GM12878 (cell line): ENCODE data around the gene GDI2. TPM values are rescaled to one million over a fixed set of nuclear protein-coding genes. Genes with fewer than 3 reads are reported as not detected.

Experiments used
- ATAC-seq: fragments of 200-7000 bp; cut with Tn5 transposase; 3 replicates; pipeline ENCODE4 v1.9.1; 2020; ENCODE audit warnings: mild to moderate bottlenecking, moderate library complexity
- BruUV-seq: library from RNA; stranded (reverse); fragments of 400-500 nt; replicated peaks from 2 replicates; lab custom pipeline; 2021; lab: Mats Ljungman, UMichigan
- CTCF ChIA-PET: fragments of 300-600 bp; sonication (Branson Sonifier 250); formaldehyde crosslinking; extraction: SDS; loops from one replicate; lab custom pipeline; 2021; ENCODE audit warnings: inconsistent platforms; lab: Yijun Ruan, JAX
- POLR2A ChIA-PET: fragments of 350-600 bp; formaldehyde crosslinking; extraction: SDS; loops from one replicate; lab custom pipeline; 2021; ENCODE audit warnings: inconsistent platforms; lab: Charles Lee
- RAD21 ChIA-PET: fragments of 300-600 bp; sonication (Branson Sonifier 250); formaldehyde crosslinking; loops from one replicate; lab custom pipeline; 2023; ENCODE audit warnings: antibody characterized with exemption; ENCODE audit not compliant: unreplicated experiment; lab: Charles Lee
- SMC1A ChIA-PET: fragments of 300-600 bp; sonication (Branson Sonifier 250); formaldehyde crosslinking; loops from one replicate; lab custom pipeline; 2023; ENCODE audit not compliant: unreplicated experiment, uncharacterized antibody; lab: Charles Lee
- DNase-seq: peaks from one replicate; pipeline ENCODE4 v3.0.0-alpha.2; 2011; ENCODE audit warnings: low read depth, low spot score
- FAIRE-seq: peaks from 3 replicates; lab custom pipeline; 2011; peaks lifted over from hg19 to GRCh38; lab: Jason Lieb, UNC
- H2AFZ ChIP-seq: 2 replicates; pipeline ENCODE4 v1.6.0; 2011; ENCODE audit warnings: low read depth, low read length, control low read depth; ENCODE audit not compliant: control insufficient read depth
- H3K27ac ChIP-seq: 2 replicates; pipeline ENCODE4 v1.5.1; 2011; ENCODE audit warnings: control low read depth; ENCODE audit not compliant: control insufficient read depth, insufficient read depth
- H3K27me3 ChIP-seq, 2 experiments: replicated peaks in 1 of 2; 2 replicates each; pipeline versions ENCODE4 v1.6.0 to v1.6.1; 2011; ENCODE audit warnings: low read length in 1 of 2; ENCODE audit not compliant: control insufficient read depth in 2 of 2, insufficient read depth in 2 of 2
- H3K36me3 ChIP-seq, 2 experiments: 2 replicates each; pipeline ENCODE4 v1.5.1; 2011; ENCODE audit warnings: low read length in 1 of 2; ENCODE audit not compliant: control insufficient read depth in 2 of 2, insufficient read depth in 2 of 2
- H3K4me1 ChIP-seq: 2 replicates; pipeline ENCODE4 v1.6.1; 2011; ENCODE audit warnings: mild to moderate bottlenecking, low read length, moderate library complexity, mixed read lengths; ENCODE audit not compliant: control insufficient read depth, insufficient read depth
- H3K4me2 ChIP-seq: 2 replicates; pipeline ENCODE4 v1.6.0; 2011; ENCODE audit warnings: control low read depth; ENCODE audit not compliant: control insufficient read depth, insufficient read depth
- H3K4me3 ChIP-seq: fragments of 200-600 bp; sonication (generic); 2 replicates; pipeline ENCODE4 v1.5.1; 2016
- H3K79me2 ChIP-seq: 2 replicates; pipeline ENCODE4 v1.6.0; 2011; ENCODE audit warnings: low read length; ENCODE audit not compliant: control insufficient read depth, insufficient read depth
- H3K9ac ChIP-seq: 2 replicates; pipeline ENCODE4 v1.8.0; 2011; ENCODE audit warnings: low read length, control low read depth, mixed read lengths; ENCODE audit not compliant: control insufficient read depth, insufficient read depth
- H3K9me3 ChIP-seq: replicated peaks from 3 replicates; pipeline ENCODE4 v1.5.1; 2011; ENCODE audit warnings: mild to moderate bottlenecking, low read length; ENCODE audit not compliant: control insufficient read depth, insufficient read depth
- H4K20me1 ChIP-seq: 2 replicates; pipeline ENCODE4 v1.6.0; 2011; ENCODE audit not compliant: control insufficient read depth, insufficient read depth
- CBFB ChIP-seq: IDR thresholded peaks from 2 replicates; pipeline ENCODE4 v1.6.1; 2016; ENCODE audit warnings: antibody characterized with exemption, low read depth
- CEBPZ ChIP-seq: fragments of 150-350 bp; IDR thresholded peaks from 2 replicates; pipeline ENCODE4 v1.6.1; 2016; ENCODE audit warnings: low read depth, low read length
- EED ChIP-seq: sonication (generic); IDR thresholded peaks from 2 replicates; pipeline ENCODE4 v1.6.1; 2016; ENCODE audit warnings: antibody characterized with exemption, low read depth
- EP300 ChIP-seq, 2 experiments: fragments of 150-350 bp in 1 of 2; IDR thresholded peaks; 2 replicates each; pipeline ENCODE4 v1.6.1; 2011 to 2012; ENCODE audit warnings: low read depth in 2 of 2, low read length in 2 of 2, borderline replicate concordance in 1 of 2, improper control_type of control experiment in 1 of 2, inconsistent platforms in 1 of 2; ENCODE audit not compliant: control insufficient read depth in 1 of 2
- FOXK2 ChIP-seq: fragments of 450-650 bp; IDR thresholded peaks from 2 replicates; pipeline ENCODE4 v1.6.1; 2017; ENCODE audit warnings: mild to moderate bottlenecking, moderate library complexity
- JUNB ChIP-seq: IDR thresholded peaks from 2 replicates; pipeline ENCODE4 v1.6.1; 2016; ENCODE audit warnings: antibody characterized with exemption, mild to moderate bottlenecking
- MEF2B ChIP-seq: fragments of 450-650 bp; IDR thresholded peaks from 2 replicates; pipeline ENCODE4 v1.6.1; 2018; ENCODE audit warnings: mild to moderate bottlenecking, moderate library complexity; ENCODE audit not compliant: partially characterized antibody, poor library complexity, severe bottlenecking
- RFX5 ChIP-seq: IDR thresholded peaks from 2 replicates; pipeline ENCODE4 v1.6.1; 2011; ENCODE audit warnings: low read depth, low read length, improper control_type of control experiment
- RUNX3 ChIP-seq: IDR thresholded peaks from 2 replicates; pipeline ENCODE4 v1.6.1; 2012; ENCODE audit warnings: low read length, inconsistent platforms
- TCF3 ChIP-seq: IDR thresholded peaks from 2 replicates; pipeline ENCODE4 v1.6.1; 2012; ENCODE audit warnings: low read depth, mild to moderate bottlenecking, low read length, borderline replicate concordance; ENCODE audit not compliant: insufficient read depth
- WGBS: methylation state at CpG from one replicate; pipeline ENCODE4 v1.1.6; 2016; ENCODE audit warnings: low lambda C conversion rate; ENCODE audit not compliant: insufficient replicate concordance, insufficient coverage; ENCODE audit errors: missing lambda C conversion rate; 5-methylcytosine and 5-hydroxymethylcytosine counted together
- in situ Hi-C: fragments of 300-500 bp; cut with MboI; formaldehyde crosslinking; loops from 9 replicates; pipeline ENCODE4 v1.14.3; 2018; ENCODE audit warnings: mixed read lengths
- intact Hi-C: fragments of 100-400 bp; cut with micrococcal nuclease; formaldehyde crosslinking; loops from one replicate; pipeline ENCODE4 v1.14.2; 2022; ENCODE audit not compliant: unreplicated experiment
- polyA plus RNA-seq, 11 experiments: library from polyadenylated mRNA; depleted of rRNA in 4 of 11; unstranded in 6 of 11; stranded (reverse) in 5 of 11; fragments of >200 nt; fragmentation: Nextera tagmentation in 4 of 11; fragmentation: Illumina TruSeq in 1 of 11; extraction: Ambion mirVana in 4 of 11; extraction: Trizol in 1 of 11; gene quantifications; 1 replicate in 1 of 11; 2 replicates in 10 of 11; pipeline versions ENCODE4 v1.2.1 to v1.2.3, GENCODE V29; 2011 to 2016; ENCODE audit warnings: inconsistent platforms in 2 of 11, missing spikeins in 2 of 11, low read depth in 1 of 11
- total RNA-seq, 4 experiments: library from RNA; depleted of rRNA in 3 of 4; stranded (reverse); fragments of >200 nt in 3 of 4; fragmentation: Illumina TruSeq in 1 of 4; extraction: Trizol in 1 of 4; gene quantifications; 2 replicates each; pipeline versions ENCODE4 v1.2.1 to v1.2.3, GENCODE V29; 2013 to 2021
- TF ChIP-seq, protein P1 (sequence below): fragments of 450-650 bp; IDR thresholded peaks from 2 replicates; pipeline ENCODE4 v1.6.1; 2014; ENCODE audit warnings: mild to moderate bottlenecking

The GDI2 gene
- total and polyA plus RNA-seq, 10 of the 15 experiments (the other 5 are each of a cell fraction or from before 2014, with no cell fraction given): 261 to 395 (median 276) TPM

- in situ Hi-C loops (no loop called here), intact Hi-C loops (loop anchor here (5.0 kb wide), 1 partner anchor 133 kb away; the partner anchor contains the start of gene IL15RA)
- Histone ChIP-seq H3K27me3 (no peaks in the 10 kb centered on the region), H3K9me3 (no peaks in the 10 kb centered on the region), H2AFZ (peak overlapping the region; percentile 33), H4K20me1 (no peaks in the 10 kb centered on the region), H3K4me3 (peak overlapping the region; percentile 54), H3K4me2 (peak overlapping the region; percentile 45), H3K79me2 (no peaks in the 10 kb centered on the region), H3K36me3 (no peaks in the 10 kb centered on the region), H3K27ac (peak overlapping the region; percentile 43), H3K9ac (no peak overlapping the region; the same call in 1 of the 2 replicates), H3K4me1 (peaks cover 50% of the 10 kb centered on the region)
- 9% methylated on average over 13 of the region's 13 CpGs for WGBS
- TF ChIP-seq EED (peak; percentile 46; the same call in 1 of the 2 replicates), EP300 (IDR thresholded peaks at IDR 0.05; ENCODE audit: borderline replicate concordance in 1 of 2, control insufficient read depth in 1 of 2, low read depth in 2 of 2, low read length in 2 of 2) (no peak), RFX5 (no peak), TCF3 (no peak), CBFB (0 out of 2 replicates have a peak, but pooled peaks have one; percentile 31), RUNX3 (peak; percentile 32), CEBPZ (no peak), MEF2B (no peak), FOXK2 (no peak), JUNB (peak; percentile 91)
- TF ChIP-seq, protein P1, sequence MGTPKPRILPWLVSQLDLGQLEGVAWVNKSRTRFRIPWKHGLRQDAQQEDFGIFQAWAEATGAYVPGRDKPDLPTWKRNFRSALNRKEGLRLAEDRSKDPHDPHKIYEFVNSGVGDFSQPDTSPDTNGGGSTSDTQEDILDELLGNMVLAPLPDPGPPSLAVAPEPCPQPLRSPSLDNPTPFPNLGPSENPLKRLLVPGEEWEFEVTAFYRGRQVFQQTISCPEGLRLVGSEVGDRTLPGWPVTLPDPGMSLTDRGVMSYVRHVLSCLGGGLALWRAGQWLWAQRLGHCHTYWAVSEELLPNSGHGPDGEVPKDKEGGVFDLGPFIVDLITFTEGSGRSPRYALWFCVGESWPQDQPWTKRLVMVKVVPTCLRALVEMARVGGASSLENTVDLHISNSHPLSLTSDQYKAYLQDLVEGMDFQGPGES: no peak
- SMC1A ChIA-PET: interaction anchor here (0.7 to 8.0 kb wide), 27 partner anchors 8 to 424 kb away, joined by 3 to 86 read pairs (median 6); partner anchors contain the start of genes ANKRD16, FBH1 and GDI2
- RAD21 ChIA-PET: interaction anchor here (0.6 to 8.4 kb wide), 19 partner anchors 8 to 454 kb away, joined by 3 to 183 read pairs (median 5); partner anchors contain the start of genes ANKRD16, FBH1 and GDI2
- no peak for ATAC-seq
- POLR2A ChIA-PET: interaction anchor here (0.6 to 4.6 kb wide), 14 partner anchors 9 to 300 kb away, joined by 3 to 69 read pairs (median 6); partner anchors contain the start of genes ANKRD16, FBH1 and GDI2
- BruUV-seq: no TSS peak
- FAIRE-seq: no peak
- CTCF ChIA-PET: interaction anchor here (0.7 to 6.9 kb wide), 17 partner anchors 8 to 1375 kb away, joined by 3 to 74 read pairs (median 6); partner anchors contain the start of genes ANKRD16, FBH1 and GDI2
- DNase-seq: no peak
Observed at GRCh38 chr10:5844345-5845055, 31.3 kb upstream of the GDI2 start.
